Lower leg skin (tissue), 3 donors: ENCODE data around the gene KCTD19.

Source experiments
- POLR2A ChIP-seq, 2 donors: fragments of 450-650 bp; IDR thresholded peaks; one replicate each; pipeline ENCODE4 v1.6.1; 2016 to 2017; ENCODE audit warnings: antibody characterized with exemption in 2 of 2, mild to moderate bottlenecking in 1 of 2, moderate library complexity in 1 of 2
- TF ChIP-seq, protein P1 (sequence below), 3 donors: fragments of 450-650 bp; IDR thresholded peaks; one replicate each; pipeline ENCODE4 v1.5.1; 2016; ENCODE audit warnings: antibody characterized with exemption in 3 of 3, mild to moderate bottlenecking in 3 of 3, moderate library complexity in 2 of 3

DNA sequence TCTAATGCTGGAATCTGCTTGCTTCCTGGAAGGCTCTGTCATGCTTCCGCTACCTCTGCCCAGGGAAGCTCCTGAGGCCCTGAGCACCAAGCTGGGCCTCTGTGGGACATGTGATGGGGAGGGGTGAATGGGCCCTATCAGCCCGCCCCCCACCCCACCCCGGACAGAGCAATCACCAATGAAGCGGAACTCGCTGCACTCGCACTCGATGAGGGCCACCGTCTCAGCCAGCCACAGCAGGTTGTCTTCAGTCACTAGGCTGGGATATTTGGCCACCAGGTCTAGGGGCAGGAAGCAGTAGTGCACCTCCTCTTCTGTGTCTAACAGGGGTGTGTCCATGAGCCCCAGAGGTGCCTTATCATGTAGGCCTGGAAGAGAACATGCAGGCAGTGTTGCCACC is 23.6 kb downstream of the KCTD19 start:
- TF ChIP-seq, protein P1, sequence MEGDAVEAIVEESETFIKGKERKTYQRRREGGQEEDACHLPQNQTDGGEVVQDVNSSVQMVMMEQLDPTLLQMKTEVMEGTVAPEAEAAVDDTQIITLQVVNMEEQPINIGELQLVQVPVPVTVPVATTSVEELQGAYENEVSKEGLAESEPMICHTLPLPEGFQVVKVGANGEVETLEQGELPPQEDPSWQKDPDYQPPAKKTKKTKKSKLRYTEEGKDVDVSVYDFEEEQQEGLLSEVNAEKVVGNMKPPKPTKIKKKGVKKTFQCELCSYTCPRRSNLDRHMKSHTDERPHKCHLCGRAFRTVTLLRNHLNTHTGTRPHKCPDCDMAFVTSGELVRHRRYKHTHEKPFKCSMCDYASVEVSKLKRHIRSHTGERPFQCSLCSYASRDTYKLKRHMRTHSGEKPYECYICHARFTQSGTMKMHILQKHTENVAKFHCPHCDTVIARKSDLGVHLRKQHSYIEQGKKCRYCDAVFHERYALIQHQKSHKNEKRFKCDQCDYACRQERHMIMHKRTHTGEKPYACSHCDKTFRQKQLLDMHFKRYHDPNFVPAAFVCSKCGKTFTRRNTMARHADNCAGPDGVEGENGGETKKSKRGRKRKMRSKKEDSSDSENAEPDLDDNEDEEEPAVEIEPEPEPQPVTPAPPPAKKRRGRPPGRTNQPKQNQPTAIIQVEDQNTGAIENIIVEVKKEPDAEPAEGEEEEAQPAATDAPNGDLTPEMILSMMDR (IDR thresholded peaks at IDR 0.05): no peak
- no peak for TF ChIP-seq POLR2A (IDR thresholded peaks at IDR 0.05)
